ENCODE measurements around the gene INPP4B. TPM values are rescaled to one million over a fixed set of nuclear protein-coding genes. Genes with fewer than 3 reads are reported as not detected.

INPP4B gene
- total RNA-seq, 2 experiments from 2014 or later, result 55.7 to 60.5 TPM

DNA sequence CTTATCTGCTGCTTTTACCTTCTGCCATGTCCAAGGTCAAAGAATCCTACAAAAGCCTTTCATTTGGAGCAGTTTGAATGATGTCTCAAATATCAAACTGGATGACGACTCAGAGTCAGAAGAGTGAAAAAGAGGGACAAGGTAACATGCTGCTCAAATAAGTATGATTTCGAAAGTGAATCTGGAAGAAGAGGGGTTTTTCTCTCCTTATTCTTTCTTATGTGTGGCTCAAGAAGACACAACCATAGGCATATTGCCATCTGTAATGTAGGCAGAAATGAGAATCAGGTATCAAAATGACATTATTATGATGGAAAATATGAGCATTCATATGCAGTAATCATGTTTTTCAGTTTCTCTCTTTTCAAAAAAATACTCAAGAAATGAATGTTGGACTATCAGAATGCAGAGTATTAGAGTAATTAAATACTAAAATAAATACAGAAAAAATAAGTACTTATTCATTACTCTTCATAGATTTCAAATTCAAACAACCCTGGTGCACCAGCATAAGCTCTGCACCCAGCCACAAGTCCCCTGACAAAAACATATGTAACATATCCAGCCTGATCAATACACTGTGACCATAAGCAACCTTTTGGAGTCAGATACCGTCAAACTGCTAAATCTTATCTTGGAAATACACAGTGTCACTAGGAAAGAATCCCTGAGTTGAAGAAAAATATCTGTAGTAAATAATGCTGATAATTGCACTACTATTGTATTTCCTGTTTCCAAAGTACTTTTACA is 468.6 kb downstream of the INPP4B start:
- intact Hi-C loops (cut with micrococcal nuclease), result loop anchor here (1.0 to 10.0 kb wide), 9 partner anchors 10 to 1137 kb away; partner anchors contain the start of gene SMARCA5

DNA sequence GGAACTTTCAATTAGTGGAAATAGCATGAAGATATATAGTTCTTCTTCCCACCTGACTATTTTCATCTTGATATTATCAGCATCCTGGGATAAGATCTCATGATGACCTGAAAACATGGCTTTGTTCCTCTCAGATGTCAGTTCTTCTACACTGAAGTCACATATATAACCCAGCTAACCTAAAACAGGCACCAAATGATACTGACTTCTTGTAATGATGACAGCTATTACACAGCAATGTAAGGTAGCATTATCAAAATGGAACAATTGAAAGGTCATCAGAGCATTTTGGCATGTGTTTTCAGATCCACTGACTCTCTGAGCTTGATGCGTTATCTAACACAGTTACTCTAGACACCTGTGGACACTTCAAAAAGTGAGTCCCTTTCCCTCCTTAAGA is 469.9 kb downstream of the INPP4B start:
- H3K36me3 Mint-ChIP-seq (ENCODE audit: low read depth), result peaks cover 7% of the 10 kb centered on the region
- peaks cover 80% of the 10 kb centered on the region for H3K4me1 Mint-ChIP-seq (ENCODE audit: low read depth)
- H3K4me3 Mint-ChIP-seq, result peak overlapping the region; percentile 40
- peak overlapping the region; percentile 75 for H3K27ac Mint-ChIP-seq
- DNase-seq, result no peak
- CTCF ChIA-PET, result interaction anchor here (0.8 to 2.3 kb wide), 8 partner anchors 9 to 199 kb away, joined by 3 to 6 read pairs (median 5); no protein-coding TSS in a partner anchor
- intact Hi-C loops (cut with micrococcal nuclease), result loop anchor here (10.0 kb wide), 1 partner anchor 1139 kb away; the partner anchor contains the start of gene SMARCA5
- H3K9me3 Mint-ChIP-seq, result peaks cover under 1% of the 10 kb centered on the region
- no peaks in the 10 kb centered on the region for H3K27me3 Mint-ChIP-seq (ENCODE audit: low read depth)

More for the DNA sequence above, 468.6 kb downstream of the INPP4B start:
- Mint-ChIP-seq H3K4me3 (peak overlapping the region; percentile 59), H3K27ac (peak overlapping the region; percentile 75), H3K4me1 (ENCODE audit: low read depth) (peaks cover 71% of the 10 kb centered on the region), H3K9me3 (no peaks in the 10 kb centered on the region), H3K36me3 (ENCODE audit: low read depth) (peaks cover 3% of the 10 kb centered on the region), H3K27me3 (ENCODE audit: low read depth) (no peaks in the 10 kb centered on the region)
- no peak for DNase-seq
- CTCF ChIA-PET, result interaction anchor here (1.0 to 2.6 kb wide), 6 partner anchors 11 to 190 kb away, joined by 3 to 16 read pairs (median 6); no protein-coding TSS in a partner anchor

DNA sequence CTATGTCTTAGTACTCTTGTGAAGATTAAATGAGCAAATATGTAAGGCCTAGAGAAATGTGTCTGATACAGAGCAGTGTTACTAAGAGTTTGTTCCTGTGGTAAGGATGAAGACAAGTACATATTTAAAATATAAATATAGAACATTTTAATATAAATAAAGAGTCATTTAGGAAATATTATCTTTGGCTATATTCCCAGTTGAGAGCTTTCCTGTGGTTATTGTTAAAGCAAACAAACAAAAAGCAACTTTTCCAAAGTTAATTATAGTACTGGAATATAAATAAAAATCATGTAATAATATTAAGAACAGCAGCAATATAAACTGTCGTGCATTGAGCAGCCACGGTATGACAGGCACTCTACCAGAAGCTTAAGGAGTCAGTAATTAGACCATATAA is 472.5 kb downstream of the INPP4B start:
- H3K9me3 Mint-ChIP-seq, result peaks cover 7% of the 10 kb centered on the region
- H3K4me1 Mint-ChIP-seq (ENCODE audit: low read depth), result peaks cover 75% of the 10 kb centered on the region
- H3K36me3 Mint-ChIP-seq (ENCODE audit: low read depth), result peaks cover 20% of the 10 kb centered on the region
- H3K27ac Mint-ChIP-seq, result peak overlapping the region; percentile 82
- CTCF ChIA-PET, result interaction anchor here (0.6 to 1.1 kb wide), 5 partner anchors 17 to 342 kb away, joined by 3 to 5 read pairs (median 3); no protein-coding TSS in a partner anchor
- no peaks in the 10 kb centered on the region for H3K27me3 Mint-ChIP-seq (ENCODE audit: low read depth)
- H3K4me3 Mint-ChIP-seq, result no peak overlapping the region
- DNase-seq, result no peak
- intact Hi-C loops (cut with micrococcal nuclease), result loop anchor here (10.0 kb wide), 1 partner anchor 1141 kb away; the partner anchor contains the start of gene SMARCA5

- Mint-ChIP-seq H3K9me3 (peaks cover 7% of the 10 kb centered on the region), H3K27me3 (ENCODE audit: low read depth) (no peaks in the 10 kb centered on the region), H3K36me3 (ENCODE audit: low read depth) (peaks cover 23% of the 10 kb centered on the region), H3K4me3 (peak overlapping the region; percentile 13), H3K27ac (peak overlapping the region; percentile 84), H3K4me1 (ENCODE audit: low read depth) (peaks cover 74% of the 10 kb centered on the region)
- intact Hi-C loops (cut with micrococcal nuclease), result loop anchor here (10.0 kb wide), 1 partner anchor 1142 kb away; the partner anchor contains the start of gene SMARCA5
- CTCF ChIA-PET, result interaction anchor here (1.0 to 1.1 kb wide), 2 partner anchors 33 to 343 kb away, joined by 3 read pairs; no protein-coding TSS in a partner anchor
- no peak for DNase-seq
Observed at GRCh38 chr4:142372530-142373260, 473.4 kb downstream of the INPP4B start.

GRCh38 chr4:142369141-142369540 is 477.0 kb downstream of the INPP4B start:
- Mint-ChIP-seq H3K27ac (peak overlapping the region; percentile 89), H3K9me3 (peaks cover 7% of the 10 kb centered on the region), H3K36me3 (ENCODE audit: low read depth) (peaks cover 34% of the 10 kb centered on the region), H3K4me1 (ENCODE audit: low read depth) (peaks cover 79% of the 10 kb centered on the region), H3K27me3 (ENCODE audit: low read depth) (no peaks in the 10 kb centered on the region), H3K4me3 (peak overlapping the region; percentile 63)
- no peak for DNase-seq
- CTCF ChIA-PET, result interaction anchor here (0.6 to 1.5 kb wide), 2 partner anchors 16 to 93 kb away, joined by 4 read pairs; no protein-coding TSS in a partner anchor
- intact Hi-C loops (cut with micrococcal nuclease), result no loop called here

DNA sequence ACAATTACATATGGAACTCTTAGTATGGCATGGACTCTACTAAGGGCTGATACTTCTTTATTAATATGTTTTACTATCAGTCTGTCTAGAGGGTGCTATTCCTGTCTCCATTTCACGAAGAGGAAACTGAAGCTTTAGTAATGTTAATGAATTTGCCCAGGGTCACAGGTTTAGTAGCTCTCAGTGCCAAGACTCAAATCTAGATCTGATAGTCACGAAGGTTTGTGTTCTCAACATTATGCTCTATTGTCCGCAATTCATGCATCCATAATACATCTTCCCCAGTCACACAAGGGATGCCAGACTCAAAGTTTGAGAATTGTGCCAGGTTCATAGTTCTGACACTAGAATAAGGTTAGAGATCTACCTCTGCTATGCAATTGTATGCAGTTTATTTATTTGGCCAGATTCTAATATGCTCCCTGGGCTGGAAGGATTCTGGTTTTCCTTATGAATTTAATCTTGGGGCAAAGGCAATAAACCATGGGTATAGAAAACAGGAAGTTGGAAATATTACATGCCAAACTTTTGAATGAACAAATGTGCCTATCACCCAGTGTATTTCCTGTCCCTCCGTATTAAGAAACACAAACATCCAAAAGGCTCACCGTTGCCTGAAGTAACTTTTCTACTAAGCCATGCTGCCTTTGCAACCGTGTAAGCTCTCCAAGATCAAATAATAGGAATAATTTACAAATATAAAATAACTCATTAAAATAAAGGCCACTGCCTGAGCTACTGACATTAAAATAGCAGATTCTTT is 478.5 kb downstream of the INPP4B start:
- H3K36me3 Mint-ChIP-seq (ENCODE audit: low read depth), result peaks cover 44% of the 10 kb centered on the region
- DNase-seq, result no peak
- no peaks in the 10 kb centered on the region for H3K27me3 Mint-ChIP-seq (ENCODE audit: low read depth)
- peak overlapping the region; percentile 85 for H3K27ac Mint-ChIP-seq
- H3K4me3 Mint-ChIP-seq, result peak overlapping the region; percentile 62
- CTCF ChIA-PET, result interaction anchor here (0.5 to 1.2 kb wide), 7 partner anchors 8 to 217 kb away, joined by 3 to 4 read pairs (median 3); no protein-coding TSS in a partner anchor
- peaks cover 77% of the 10 kb centered on the region for H3K4me1 Mint-ChIP-seq (ENCODE audit: low read depth)
- intact Hi-C loops (cut with micrococcal nuclease), result loop anchor here (1.0 to 2.0 kb wide), 2 partner anchors 10 to 49 kb away; no protein-coding TSS in a partner anchor
- peaks cover 7% of the 10 kb centered on the region for H3K9me3 Mint-ChIP-seq

DNA sequence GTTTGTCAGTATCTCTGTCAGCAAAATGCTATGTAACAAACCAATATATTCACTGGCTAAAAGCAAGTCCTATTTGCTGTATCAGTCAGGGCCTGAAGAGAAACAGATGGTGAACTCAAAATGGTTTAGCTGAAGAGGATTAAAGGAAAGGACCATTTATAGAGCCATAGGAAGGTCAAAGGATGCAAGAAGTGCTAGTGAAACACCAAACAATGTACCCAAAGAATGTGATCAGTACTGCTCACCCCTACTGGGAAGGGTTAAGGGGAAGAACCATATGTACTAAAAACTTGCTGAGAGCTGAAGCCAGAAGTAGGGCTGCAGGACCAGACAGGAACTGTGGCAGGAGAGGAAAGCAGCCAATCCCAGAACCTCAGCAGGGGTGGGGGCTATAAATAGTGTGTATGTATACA is 479.3 kb downstream of the INPP4B start:
- Mint-ChIP-seq H3K36me3 (ENCODE audit: low read depth) (peaks cover 51% of the 10 kb centered on the region), H3K4me1 (ENCODE audit: low read depth) (peaks cover 77% of the 10 kb centered on the region), H3K9me3 (peaks cover 11% of the 10 kb centered on the region), H3K27me3 (ENCODE audit: low read depth) (no peaks in the 10 kb centered on the region), H3K4me3 (peak overlapping the region; percentile 28), H3K27ac (peak overlapping the region; percentile 85)
- intact Hi-C loops (cut with micrococcal nuclease), result loop anchor here (1.0 to 2.0 kb wide), 2 partner anchors 11 to 50 kb away; no protein-coding TSS in a partner anchor
- CTCF ChIA-PET, result interaction anchor here (0.8 to 1.2 kb wide), 6 partner anchors 9 to 84 kb away, joined by 3 to 4 read pairs (median 3); no protein-coding TSS in a partner anchor
- DNase-seq, result peak; percentile 48

- peak overlapping the region; percentile 59 for H3K27ac Mint-ChIP-seq
- peaks cover 4% of the 10 kb centered on the region for H3K9me3 Mint-ChIP-seq
- peaks cover 39% of the 10 kb centered on the region for H3K36me3 Mint-ChIP-seq (ENCODE audit: low read depth)
- CTCF ChIA-PET, result interaction anchor here (1.0 to 1.2 kb wide), 2 partner anchors 9 to 10 kb away, joined by 3 read pairs; no protein-coding TSS in a partner anchor
- H3K27me3 Mint-ChIP-seq (ENCODE audit: low read depth), result no peaks in the 10 kb centered on the region
- DNase-seq, result no peak
- intact Hi-C loops (cut with micrococcal nuclease), result no loop called here
- H3K4me1 Mint-ChIP-seq (ENCODE audit: low read depth), result peaks cover 72% of the 10 kb centered on the region
- no peak overlapping the region for H3K4me3 Mint-ChIP-seq
Observed at GRCh38 chr4:142365391-142365790, 480.7 kb downstream of the INPP4B start.

GRCh38 chr4:142363686-142364085 is 482.4 kb downstream of the INPP4B start:
- CTCF ChIA-PET, result no interaction called here
- Mint-ChIP-seq H3K4me3 (no peak overlapping the region), H3K36me3 (ENCODE audit: low read depth) (peaks cover 34% of the 10 kb centered on the region), H3K4me1 (ENCODE audit: low read depth) (peaks cover 77% of the 10 kb centered on the region), H3K27me3 (ENCODE audit: low read depth) (no peaks in the 10 kb centered on the region), H3K27ac (peak overlapping the region; percentile 73), H3K9me3 (peaks cover 4% of the 10 kb centered on the region)
- intact Hi-C loops (cut with micrococcal nuclease), result no loop called here
- DNase-seq, result no peak

- Mint-ChIP-seq H3K27me3 (ENCODE audit: low read depth) (no peaks in the 10 kb centered on the region), H3K9me3 (peaks cover 4% of the 10 kb centered on the region), H3K36me3 (ENCODE audit: low read depth) (peaks cover 30% of the 10 kb centered on the region), H3K4me3 (no peak overlapping the region), H3K4me1 (ENCODE audit: low read depth) (peaks cover 77% of the 10 kb centered on the region), H3K27ac (peak overlapping the region; percentile 9)
- CTCF ChIA-PET, result interaction anchor here (0.6 to 1.1 kb wide), 2 partner anchors 37 to 63 kb away, joined by 4 to 6 read pairs; no protein-coding TSS in a partner anchor
- intact Hi-C loops (cut with micrococcal nuclease), result no loop called here
- no peak for DNase-seq
Observed at GRCh38 chr4:142361981-142362380, 484.1 kb downstream of the INPP4B start.

GRCh38 chr4:142360657-142361056 is 485.4 kb downstream of the INPP4B start:
- Mint-ChIP-seq H3K36me3 (ENCODE audit: low read depth) (peaks cover 30% of the 10 kb centered on the region), H3K27me3 (ENCODE audit: low read depth) (no peaks in the 10 kb centered on the region), H3K4me3 (no peak overlapping the region), H3K27ac (peak overlapping the region; percentile 69), H3K9me3 (peaks cover 4% of the 10 kb centered on the region), H3K4me1 (ENCODE audit: low read depth) (peaks cover 80% of the 10 kb centered on the region)
- no peak for DNase-seq
- CTCF ChIA-PET, result no interaction called here
- intact Hi-C loops (cut with micrococcal nuclease), result no loop called here

Data from activated naive CD4-positive, alpha-beta T cell treated with anti-CD3 and anti-CD28 coated beads for 36 hours (primary cell).